GM10248 (cell line): ENCODE data around the gene PRKCH.

ENCODE experiments used
- CTCF ChIA-PET: fragments of 300-600 bp; sonication (Branson Sonifier 250); formaldehyde crosslinking; extraction: SDS; loops from one replicate; lab custom pipeline; 2021; ENCODE audit warnings: antibody characterized with exemption; lab: Yijun Ruan, JAX
- POLR2A ChIA-PET: fragments of 350-650 bp; sonication (Branson Sonifier 250); formaldehyde crosslinking; extraction: SDS; loops from one replicate; lab custom pipeline; 2020; ENCODE audit warnings: antibody characterized with exemption; lab: Yijun Ruan, JAX
- DNase-seq: peaks from one replicate; pipeline ENCODE4 v3.0.0; 2012; ENCODE audit errors: extremely low spot score
- TF ChIP-seq, protein P1 (sequence below): IDR thresholded peaks from 2 replicates; pipeline ENCODE4 v1.5.1; 2012; ENCODE audit warnings: mild to moderate bottlenecking, low read depth; ENCODE audit errors: extremely low read depth, missing control alignments, control extremely low read depth

PRKCH gene

DNA sequence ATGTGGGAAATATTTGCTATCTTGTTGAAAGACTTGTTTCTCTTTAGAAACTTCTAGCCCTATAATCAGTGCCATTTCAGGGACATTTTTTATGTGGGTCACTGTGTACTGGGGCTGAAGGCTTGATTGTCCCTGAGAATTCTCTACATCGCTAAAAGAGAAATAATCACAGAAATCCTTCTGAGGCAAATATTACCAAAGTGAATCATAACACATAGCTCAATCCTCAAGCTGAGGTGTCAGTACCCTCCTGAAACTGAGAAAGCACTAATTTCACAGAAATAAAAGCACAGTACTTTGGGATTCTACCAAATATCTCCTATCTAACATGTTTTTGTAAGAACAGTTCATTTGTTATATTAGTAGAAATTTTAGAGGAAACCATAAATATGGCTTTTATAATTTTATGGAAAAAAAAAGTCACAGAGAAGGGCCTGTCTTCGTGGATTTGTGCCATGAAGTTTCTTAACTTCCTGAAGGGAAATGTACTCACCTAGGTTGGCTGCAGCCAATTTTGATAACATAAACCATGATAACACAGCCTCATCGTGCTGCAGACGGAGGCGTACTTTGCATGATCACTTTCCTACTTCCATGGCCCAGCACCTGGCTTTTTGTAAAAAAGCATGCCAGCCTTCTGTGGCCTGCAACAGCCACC is 210.2 kb downstream of the PRKCH start:
- TF ChIP-seq, protein P1, sequence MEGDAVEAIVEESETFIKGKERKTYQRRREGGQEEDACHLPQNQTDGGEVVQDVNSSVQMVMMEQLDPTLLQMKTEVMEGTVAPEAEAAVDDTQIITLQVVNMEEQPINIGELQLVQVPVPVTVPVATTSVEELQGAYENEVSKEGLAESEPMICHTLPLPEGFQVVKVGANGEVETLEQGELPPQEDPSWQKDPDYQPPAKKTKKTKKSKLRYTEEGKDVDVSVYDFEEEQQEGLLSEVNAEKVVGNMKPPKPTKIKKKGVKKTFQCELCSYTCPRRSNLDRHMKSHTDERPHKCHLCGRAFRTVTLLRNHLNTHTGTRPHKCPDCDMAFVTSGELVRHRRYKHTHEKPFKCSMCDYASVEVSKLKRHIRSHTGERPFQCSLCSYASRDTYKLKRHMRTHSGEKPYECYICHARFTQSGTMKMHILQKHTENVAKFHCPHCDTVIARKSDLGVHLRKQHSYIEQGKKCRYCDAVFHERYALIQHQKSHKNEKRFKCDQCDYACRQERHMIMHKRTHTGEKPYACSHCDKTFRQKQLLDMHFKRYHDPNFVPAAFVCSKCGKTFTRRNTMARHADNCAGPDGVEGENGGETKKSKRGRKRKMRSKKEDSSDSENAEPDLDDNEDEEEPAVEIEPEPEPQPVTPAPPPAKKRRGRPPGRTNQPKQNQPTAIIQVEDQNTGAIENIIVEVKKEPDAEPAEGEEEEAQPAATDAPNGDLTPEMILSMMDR: no peak
- ChIA-PET POLR2A (no interaction called here), CTCF (interaction anchor here (0.7 to 2.7 kb wide), 3 partner anchors 11 to 305 kb away, joined by 3 to 11 read pairs (median 4); no protein-coding TSS in a partner anchor)
- no peak for DNase-seq

DNA sequence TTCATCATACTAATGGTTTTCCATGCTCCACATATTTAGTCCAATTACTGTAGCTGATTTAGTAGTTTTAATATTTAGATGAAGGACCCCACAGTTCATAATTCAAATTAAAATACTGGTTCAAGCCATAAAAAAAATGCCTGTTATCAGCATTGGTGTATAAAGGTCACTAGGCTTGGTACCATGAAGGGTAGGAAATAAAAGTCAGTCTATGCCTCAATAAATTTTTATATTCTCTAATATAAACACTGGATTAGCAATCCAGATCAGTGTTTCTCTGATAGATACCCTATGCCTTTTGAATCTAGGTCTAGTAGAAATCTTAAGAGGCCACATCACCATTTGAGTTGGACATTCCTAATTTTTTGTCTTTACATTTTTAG is 210.7 kb downstream of the PRKCH start:
- no peak for DNase-seq
- TF ChIP-seq, protein P1: no peak
- CTCF ChIA-PET: interaction anchor here (0.7 to 2.7 kb wide), 4 partner anchors 10 to 305 kb away, joined by 3 to 11 read pairs (median 4); no protein-coding TSS in a partner anchor
- POLR2A ChIA-PET: no interaction called here

DNA sequence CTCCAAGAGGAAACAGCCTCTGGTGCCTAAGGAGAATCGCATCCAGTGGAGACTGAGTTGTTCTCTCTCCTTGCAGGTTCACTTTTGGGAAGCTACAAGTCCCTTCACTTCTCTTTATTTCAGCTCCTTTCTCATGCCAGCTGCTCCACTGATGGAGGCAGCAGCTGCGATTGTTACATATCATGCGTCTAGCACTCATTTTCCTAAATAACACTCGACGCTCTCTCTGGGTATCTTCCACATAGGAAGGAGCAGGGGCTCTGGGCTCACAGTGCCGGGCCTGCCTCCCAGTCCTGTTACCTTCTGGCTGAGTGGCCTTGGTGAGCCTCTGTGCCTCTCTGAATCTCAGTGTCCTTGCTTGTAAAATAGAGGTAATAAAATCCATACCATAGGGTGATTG is 211.4 kb downstream of the PRKCH start:
- ChIA-PET CTCF (interaction anchor here (1.5 to 2.7 kb wide), 3 partner anchors 10 to 34 kb away, joined by 3 to 11 read pairs (median 3); no protein-coding TSS in a partner anchor), POLR2A (no interaction called here)
- TF ChIP-seq, protein P1: no peak
- no peak for DNase-seq

DNA sequence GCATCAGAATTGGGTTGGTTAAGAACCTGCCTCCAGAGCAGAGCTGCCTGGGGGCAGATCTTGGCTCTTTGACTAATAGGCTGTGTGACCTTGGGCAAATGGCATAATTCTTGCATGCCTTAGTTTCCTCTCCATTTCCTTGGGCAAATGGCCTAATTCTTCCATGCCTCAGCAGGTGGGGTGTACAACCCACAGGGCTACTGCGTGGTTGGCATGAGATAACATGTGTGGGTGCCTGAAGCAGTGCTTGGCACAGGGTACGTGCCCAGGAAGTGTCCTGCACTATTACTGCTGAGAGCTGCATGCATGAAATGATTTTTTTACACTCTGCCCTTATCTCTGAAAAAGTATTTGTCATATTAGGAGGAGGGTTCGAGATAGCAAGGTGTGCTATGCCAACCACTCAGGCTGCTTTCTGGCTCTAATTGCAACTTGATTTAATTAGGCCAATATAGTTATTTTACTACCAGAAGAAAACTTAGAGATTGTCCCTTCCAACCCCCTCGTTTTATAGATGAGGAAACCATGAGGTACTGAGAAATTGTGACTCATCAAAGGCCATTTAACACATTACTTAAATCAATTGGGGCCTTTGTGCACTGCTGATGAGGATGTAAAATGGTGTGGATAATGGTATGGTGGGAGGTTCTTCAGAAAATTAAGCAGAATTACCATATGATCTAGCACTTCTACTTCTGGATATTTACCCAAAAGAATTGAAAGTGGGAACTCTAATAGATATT is 212.3 kb downstream of the PRKCH start:
- TF ChIP-seq, protein P1: no peak
- ChIA-PET CTCF (interaction anchor here (1.5 kb wide), 1 partner anchor 13 kb away, joined by 3 read pairs; no protein-coding TSS in a partner anchor), POLR2A (no interaction called here)
- no peak for DNase-seq

DNA sequence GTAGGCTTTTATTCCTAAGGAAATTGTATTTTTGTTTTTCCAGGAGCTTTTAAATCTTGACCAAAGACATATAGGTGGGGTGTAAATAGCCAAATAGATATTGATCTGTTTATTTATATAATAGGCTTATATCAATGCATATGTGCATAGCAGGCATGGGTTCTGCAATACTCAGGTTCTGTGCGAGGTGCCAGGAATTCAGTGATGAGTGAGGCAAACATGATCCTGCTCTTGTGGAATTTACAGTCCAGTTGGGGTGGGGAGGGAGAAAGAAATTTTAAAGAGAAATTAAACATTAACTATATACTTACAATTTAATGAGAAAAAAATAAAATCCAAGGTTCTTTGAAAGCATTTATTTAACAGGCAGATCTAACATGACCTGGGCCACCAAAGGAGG is 213.7 kb downstream of the PRKCH start:
- ChIA-PET CTCF (interaction anchor here (1.1 to 1.7 kb wide), 2 partner anchors 12 to 303 kb away, joined by 3 to 5 read pairs; no protein-coding TSS in a partner anchor), POLR2A (interaction anchor here (0.6 kb wide), 1 partner anchor 229 kb away, joined by 8 read pairs; no protein-coding TSS in a partner anchor)
- TF ChIP-seq, protein P1: no peak
- DNase-seq: no peak

DNA sequence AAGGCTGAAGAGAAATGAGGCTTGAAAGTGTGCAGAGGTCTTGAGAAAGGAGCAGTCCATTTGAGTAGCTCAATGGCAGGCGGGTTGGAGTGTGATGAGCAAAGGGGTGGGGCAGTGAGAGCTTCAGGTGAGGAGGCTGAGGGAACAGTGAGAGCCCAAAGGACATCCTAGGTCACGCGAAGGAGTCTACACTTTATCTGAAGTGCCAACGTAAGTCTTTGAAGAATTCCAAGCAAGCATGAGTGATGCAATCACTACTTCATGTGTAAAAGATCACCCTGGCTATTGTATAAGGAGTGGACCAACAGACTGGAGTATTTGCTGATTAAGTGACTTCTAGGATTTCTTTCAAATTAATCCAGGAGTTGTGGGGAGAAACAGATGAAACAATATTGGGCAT is 214.1 kb downstream of the PRKCH start:
- CTCF ChIA-PET: interaction anchor here (0.7 to 2.0 kb wide), 4 partner anchors 9 to 303 kb away, joined by 3 to 5 read pairs (median 4); no protein-coding TSS in a partner anchor

More for the DNA sequence above, 214.1 kb downstream of the PRKCH start:
- TF ChIP-seq, protein P1: no peak
- POLR2A ChIA-PET: no interaction called here
- DNase-seq: no peak
